GM13976 (cell line): ENCODE results near the gene CPE.

Experiments
- DNase-seq: peaks from one replicate; pipeline ENCODE4 v3.0.0; 2012; ENCODE audit warnings: low spot score
- in situ Hi-C: fragments of 300-500 bp; cut with MboI; formaldehyde crosslinking; loops from one replicate; pipeline ENCODE4 v1.12.0; 2022; ENCODE audit warnings: low sequenced_read_pairs, mixed read lengths, inconsistent platforms; ENCODE audit not compliant: unreplicated experiment
- TF ChIP-seq, protein P1 (sequence below): IDR thresholded peaks from 2 replicates; pipeline ENCODE4 v1.5.1; 2012; ENCODE audit warnings: borderline replicate concordance, mild to moderate bottlenecking; ENCODE audit not compliant: insufficient read depth; ENCODE audit errors: extremely low read depth, missing control alignments, control extremely low read depth

The CPE gene

DNA sequence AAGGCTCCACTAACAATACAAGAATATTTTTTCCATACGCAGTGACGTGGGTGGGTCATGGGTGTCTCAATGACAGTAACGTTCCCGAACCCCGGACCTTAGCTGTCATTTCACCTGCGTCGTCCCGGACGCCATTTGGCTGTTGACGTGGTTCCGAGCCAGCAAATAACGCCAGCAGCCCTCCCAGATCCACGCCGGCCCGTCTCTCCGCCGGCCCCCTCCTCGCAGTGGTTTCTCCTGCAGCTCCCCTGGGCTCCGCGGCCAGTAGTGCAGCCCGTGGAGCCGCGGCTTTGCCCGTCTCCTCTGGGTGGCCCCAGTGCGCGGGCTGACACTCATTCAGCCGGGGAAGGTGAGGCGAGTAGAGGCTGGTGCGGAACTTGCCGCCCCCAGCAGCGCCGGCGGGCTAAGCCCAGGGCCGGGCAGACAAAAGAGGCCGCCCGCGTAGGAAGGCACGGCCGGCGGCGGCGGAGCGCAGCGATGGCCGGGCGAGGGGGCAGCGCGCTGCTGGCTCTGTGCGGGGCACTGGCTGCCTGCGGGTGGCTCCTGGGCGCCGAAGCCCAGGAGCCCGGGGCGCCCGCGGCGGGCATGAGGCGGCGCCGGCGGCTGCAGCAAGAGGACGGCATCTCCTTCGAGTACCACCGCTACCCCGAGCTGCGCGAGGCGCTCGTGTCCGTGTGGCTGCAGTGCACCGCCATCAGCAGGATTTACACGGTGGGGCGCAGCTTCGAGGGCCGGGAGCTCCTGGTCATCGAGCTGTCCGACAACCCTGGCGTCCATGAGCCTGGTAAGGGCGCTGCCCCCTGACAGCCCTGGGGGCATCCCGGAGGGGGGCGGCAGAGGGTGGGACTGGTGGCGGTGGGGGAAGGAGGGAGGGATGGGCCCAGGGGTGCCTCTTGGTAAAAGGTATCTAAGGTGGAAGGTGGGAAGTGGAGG lies at the start of gene CPE:
Gene CPE (plus strand): TSS at position 264 of the 933 bp plus-strand sequence. CDS start 214 bp downstream, at position 478.
- in situ Hi-C loops: no loop called here
- TF ChIP-seq, protein P1, sequence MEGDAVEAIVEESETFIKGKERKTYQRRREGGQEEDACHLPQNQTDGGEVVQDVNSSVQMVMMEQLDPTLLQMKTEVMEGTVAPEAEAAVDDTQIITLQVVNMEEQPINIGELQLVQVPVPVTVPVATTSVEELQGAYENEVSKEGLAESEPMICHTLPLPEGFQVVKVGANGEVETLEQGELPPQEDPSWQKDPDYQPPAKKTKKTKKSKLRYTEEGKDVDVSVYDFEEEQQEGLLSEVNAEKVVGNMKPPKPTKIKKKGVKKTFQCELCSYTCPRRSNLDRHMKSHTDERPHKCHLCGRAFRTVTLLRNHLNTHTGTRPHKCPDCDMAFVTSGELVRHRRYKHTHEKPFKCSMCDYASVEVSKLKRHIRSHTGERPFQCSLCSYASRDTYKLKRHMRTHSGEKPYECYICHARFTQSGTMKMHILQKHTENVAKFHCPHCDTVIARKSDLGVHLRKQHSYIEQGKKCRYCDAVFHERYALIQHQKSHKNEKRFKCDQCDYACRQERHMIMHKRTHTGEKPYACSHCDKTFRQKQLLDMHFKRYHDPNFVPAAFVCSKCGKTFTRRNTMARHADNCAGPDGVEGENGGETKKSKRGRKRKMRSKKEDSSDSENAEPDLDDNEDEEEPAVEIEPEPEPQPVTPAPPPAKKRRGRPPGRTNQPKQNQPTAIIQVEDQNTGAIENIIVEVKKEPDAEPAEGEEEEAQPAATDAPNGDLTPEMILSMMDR: no peak
- DNase-seq: peak; percentile 69

DNA sequence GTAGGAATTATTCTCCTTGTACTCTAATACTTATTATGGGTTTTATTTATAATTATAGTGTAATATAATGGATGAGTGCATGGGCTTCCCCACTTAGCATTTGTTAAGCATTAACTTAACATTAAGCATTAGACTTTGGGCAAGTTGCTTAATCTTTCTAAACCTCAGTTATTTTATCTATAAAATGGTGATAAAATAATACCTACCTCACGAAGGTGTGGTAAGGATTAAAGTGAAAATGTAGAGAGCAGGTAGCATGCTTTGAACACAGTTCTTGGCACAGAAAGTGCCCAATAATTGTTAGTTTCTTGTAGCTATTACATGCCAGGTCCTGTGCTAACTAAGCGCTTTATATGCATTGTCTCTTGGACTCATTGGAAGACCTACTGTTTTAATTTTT lies 48.7 kb upstream of the CPE start:
- TF ChIP-seq, protein P1: no peak
- in situ Hi-C loops: no loop called here
- no peak for DNase-seq

DNA sequence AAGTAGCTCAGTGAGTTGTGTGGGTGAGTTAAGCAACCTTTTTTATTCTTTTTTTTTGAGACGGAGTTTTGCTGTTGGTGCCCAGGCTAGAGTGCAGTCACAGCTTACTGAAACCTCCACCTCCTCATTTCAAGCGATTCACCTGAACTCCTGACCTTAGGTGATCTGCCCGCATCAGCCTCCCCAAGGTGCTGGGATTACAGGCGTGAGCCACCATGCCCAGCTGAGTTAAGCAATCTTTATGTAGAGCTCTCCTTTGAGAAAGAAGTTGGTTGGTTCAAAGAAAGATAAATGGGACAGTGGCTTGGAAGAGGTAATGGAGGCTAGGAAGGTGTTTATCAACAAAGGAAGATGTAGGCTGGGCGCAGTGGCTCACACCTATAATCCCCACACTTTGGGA lies 48.1 kb upstream of the CPE start:
- TF ChIP-seq, protein P1: no peak
- in situ Hi-C loops: no loop called here
- DNase-seq: no peak

DNA sequence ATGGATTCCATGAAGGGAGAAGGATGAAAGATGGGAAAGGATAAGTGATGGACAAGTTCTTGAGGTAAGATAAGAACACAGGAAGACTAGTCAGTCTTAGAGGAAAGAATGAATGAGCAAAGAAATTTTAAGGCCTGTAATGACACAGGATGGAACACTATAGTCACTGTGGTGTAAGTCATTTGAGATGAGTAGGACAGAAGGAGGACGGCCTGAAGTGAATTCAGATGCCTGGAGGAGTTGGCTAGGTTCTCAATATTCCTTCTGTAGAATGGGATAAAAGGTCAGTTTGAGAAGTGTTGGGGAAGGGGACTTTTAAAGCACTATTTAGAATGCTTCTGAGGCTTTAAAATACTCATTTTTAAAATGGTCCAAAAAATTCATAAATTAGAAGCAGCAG lies 47.4 kb upstream of the CPE start:
- TF ChIP-seq, protein P1: no peak
- DNase-seq: no peak
- in situ Hi-C loops: no loop called here

DNA sequence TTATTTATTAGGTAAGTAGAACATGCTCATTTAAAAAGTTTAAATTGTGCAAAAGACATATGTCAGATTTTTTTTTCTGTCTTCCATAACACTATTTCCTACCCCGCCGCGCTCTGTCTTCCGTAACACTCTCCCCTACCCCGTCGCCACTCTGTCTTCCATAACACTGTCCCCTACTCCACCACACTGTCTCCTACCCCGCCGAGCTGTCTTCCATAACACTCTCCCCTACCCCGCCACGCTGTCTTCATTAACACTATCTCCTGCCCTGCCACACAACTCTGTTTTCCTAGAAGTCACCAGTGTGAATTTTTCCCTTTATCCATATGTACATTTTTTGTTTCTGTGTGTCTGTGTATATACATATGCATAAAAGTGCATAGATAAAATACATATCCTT lies 47.0 kb upstream of the CPE start:
- DNase-seq: no peak
- TF ChIP-seq, protein P1: no peak
- in situ Hi-C loops: no loop called here

DNA sequence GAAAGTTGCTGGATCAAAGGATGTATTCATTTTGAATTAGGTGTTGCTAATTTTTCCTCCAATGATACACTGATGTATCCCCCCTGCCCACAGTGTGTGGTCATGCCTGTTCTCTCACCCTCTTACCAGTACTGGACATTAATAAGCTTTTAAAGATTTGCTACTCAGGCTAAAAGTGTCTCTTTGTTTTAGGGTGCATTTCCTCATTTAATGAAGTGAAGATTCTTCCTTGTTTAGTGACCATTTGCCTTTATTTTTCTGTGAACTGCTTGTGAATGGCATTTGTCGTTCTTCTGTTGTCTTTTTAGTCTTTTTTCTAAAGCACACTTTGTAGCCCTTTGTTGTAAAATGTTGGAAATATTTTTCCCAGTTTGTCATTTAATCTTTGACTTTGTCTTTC lies 46.3 kb upstream of the CPE start:
- in situ Hi-C loops: no loop called here
- TF ChIP-seq, protein P1: no peak
- no peak for DNase-seq
